Caco-2 (cell line): ENCODE results near the gene BPIFB2. TPM values are rescaled to one million over a fixed set of nuclear protein-coding genes. Genes with fewer than 3 reads are reported as not detected.

Experiments used
- BruUV-seq: library from RNA; stranded (reverse); fragments of 400-500 nt; replicated peaks from 2 replicates; lab custom pipeline; 2021; lab: Mats Ljungman, UMichigan
- CTCF ChIA-PET: fragments of 300-600 bp; sonication (Branson Sonifier 250); formaldehyde crosslinking; loops from one replicate; lab custom pipeline; 2022; ENCODE audit warnings: antibody characterized with exemption; lab: Charles Lee
- POLR2A ChIA-PET: fragments of 300-600 bp; sonication (Branson Sonifier 250); formaldehyde crosslinking; loops from one replicate; lab custom pipeline; 2022; ENCODE audit warnings: antibody characterized with exemption; lab: Charles Lee
- DNase-seq, 2 experiments: peaks; one replicate each; pipeline versions ENCODE4 v3.0.0 to v3.0.0-alpha.2; 2020 to 2022
- H3K27me3 ChIP-seq: replicated peaks from 2 replicates; pipeline ENCODE4 v1.6.0; 2011; ENCODE audit warnings: low read length; ENCODE audit not compliant: control insufficient read depth, insufficient read depth
- H3K36me3 ChIP-seq: 2 replicates; pipeline ENCODE4 v1.5.1; 2011; ENCODE audit warnings: low read length; ENCODE audit not compliant: control insufficient read depth, insufficient read depth
- H3K4me1 ChIP-seq: fragments of 250-450 bp; sonication (Bioruptor Pico); 2 replicates; pipeline ENCODE4 v1.5.1; 2020; ENCODE audit warnings: mild to moderate bottlenecking
- H3K4me3 ChIP-seq: 2 replicates; pipeline ENCODE4 v1.5.1; 2011; ENCODE audit warnings: low read depth, mild to moderate bottlenecking, control low read depth, low read length
- H3K9me3 ChIP-seq: fragments of 250-450 bp; sonication (Bioruptor Pico); 2 replicates; pipeline ENCODE4 v1.5.1; 2020; ENCODE audit warnings: mild to moderate bottlenecking, moderate library complexity
- H3K27ac Mint-ChIP-seq: one replicate; pipeline ENCODE4 v1.8.0; 2022; ENCODE audit warnings: mixed read lengths; ENCODE audit not compliant: unreplicated experiment
- H3K27me3 Mint-ChIP-seq: one replicate; pipeline ENCODE4 v1.8.0; 2022; ENCODE audit warnings: mixed read lengths; ENCODE audit not compliant: insufficient read depth, unreplicated experiment
- H3K36me3 Mint-ChIP-seq: one replicate; pipeline ENCODE4 v1.8.0; 2022; ENCODE audit warnings: mild to moderate bottlenecking, mixed read lengths; ENCODE audit not compliant: insufficient read depth, unreplicated experiment
- H3K4me1 Mint-ChIP-seq: one replicate; pipeline ENCODE4 v1.8.0; 2022; ENCODE audit warnings: low read depth, mixed read lengths; ENCODE audit not compliant: unreplicated experiment
- H3K4me3 Mint-ChIP-seq: one replicate; pipeline ENCODE4 v1.8.0; 2022; ENCODE audit warnings: mild to moderate bottlenecking, moderate library complexity, mixed read lengths; ENCODE audit not compliant: unreplicated experiment
- H3K9me3 Mint-ChIP-seq: one replicate; pipeline ENCODE4 v1.8.0; 2022; ENCODE audit warnings: mixed read lengths; ENCODE audit not compliant: unreplicated experiment
- CTCF ChIP-seq, 2 experiments: fragments of 200-600 bp in 1 of 2; IDR thresholded peaks; 1 replicate in 1 of 2; 2 replicates in 1 of 2; pipeline versions ENCODE4 v1.5.1 to v1.8.0; 2011 to 2022; ENCODE audit warnings: antibody characterized with exemption in 1 of 2, control low read depth in 1 of 2, inconsistent platforms in 1 of 2, low read depth in 1 of 2, low read length in 1 of 2, mild to moderate bottlenecking in 1 of 2, moderate library complexity in 1 of 2; ENCODE audit not compliant: insufficient read depth in 1 of 2, severe bottlenecking in 1 of 2, unreplicated experiment in 1 of 2
- intact Hi-C: fragments of 100-400 bp; cut with micrococcal nuclease; formaldehyde crosslinking; loops from one replicate; pipeline ENCODE4 v1.10.0; 2022; ENCODE audit not compliant: unreplicated experiment
- total RNA-seq: library from RNA; stranded (reverse); gene quantifications from 2 replicates; pipeline ENCODE4 v1.2.3, GENCODE V29; 2022

The BPIFB2 gene
- total RNA-seq, 1 experiment from 2014 or later = not detected

- no peaks in the 10 kb centered on the region for H3K27me3 ChIP-seq
- no TSS peak for BruUV-seq
- no peaks in the 10 kb centered on the region for H3K36me3 ChIP-seq
- POLR2A ChIA-PET = no interaction called here
- CTCF ChIA-PET = no interaction called here
- H3K27me3 Mint-ChIP-seq = peaks cover 24% of the 10 kb centered on the region
- TF ChIP-seq CTCF (IDR thresholded peaks at IDR 0.05; ENCODE audit: insufficient read depth in 1 of 2, low read depth in 1 of 2, low read length in 1 of 2, severe bottlenecking in 1 of 2, unreplicated experiment in 1 of 2) = no peak
- DNase-seq = no peak
- H3K9me3 Mint-ChIP-seq = peaks cover 10% of the 10 kb centered on the region
- H3K9me3 ChIP-seq = peaks cover 10% of the 10 kb centered on the region; the same call in 1 of the 2 replicates
- H3K27ac Mint-ChIP-seq = no peak overlapping the region
- H3K4me1 Mint-ChIP-seq = no peaks in the 10 kb centered on the region
- H3K4me1 ChIP-seq = no peaks in the 10 kb centered on the region
- no peak overlapping the region for H3K4me3 ChIP-seq
- no peak overlapping the region for H3K4me3 Mint-ChIP-seq
- no peaks in the 10 kb centered on the region for H3K36me3 Mint-ChIP-seq
- intact Hi-C loops = no loop called here
These were observed 30.0 kb downstream of the BPIFB2 start for GRCh38 chr20:33037456-33037855.

- Histone ChIP-seq H3K4me1 (no peaks in the 10 kb centered on the region), H3K9me3 (peaks cover 6% of the 10 kb centered on the region; the same call in 1 of the 2 replicates), H3K4me3 (no peak overlapping the region), H3K36me3 (no peaks in the 10 kb centered on the region), H3K27me3 (no peaks in the 10 kb centered on the region)
- POLR2A ChIA-PET = no interaction called here
- Mint-ChIP-seq H3K27ac (no peak overlapping the region), H3K4me1 (no peaks in the 10 kb centered on the region), H3K9me3 (peaks cover 4% of the 10 kb centered on the region), H3K27me3 (peaks cover 19% of the 10 kb centered on the region), H3K4me3 (no peak overlapping the region), H3K36me3 (no peaks in the 10 kb centered on the region)
- no peak for TF ChIP-seq CTCF (IDR thresholded peaks at IDR 0.05; ENCODE audit: insufficient read depth in 1 of 2, low read depth in 1 of 2, low read length in 1 of 2, severe bottlenecking in 1 of 2, unreplicated experiment in 1 of 2)
- no peak for DNase-seq
- CTCF ChIA-PET = no interaction called here
- intact Hi-C loops = no loop called here
- BruUV-seq = no TSS peak
These were observed 30.7 kb downstream of the BPIFB2 start for GRCh38 chr20:33038243-33038642.

GRCh38 chr20:33042430-33042829 lies 34.9 kb downstream of the BPIFB2 start:
- no peak for DNase-seq
- TF ChIP-seq CTCF (IDR thresholded peaks at IDR 0.05; ENCODE audit: insufficient read depth in 1 of 2, low read depth in 1 of 2, low read length in 1 of 2, severe bottlenecking in 1 of 2, unreplicated experiment in 1 of 2) = no peak

More at GRCh38 chr20:33042430-33042829, 34.9 kb downstream of the BPIFB2 start:
- Mint-ChIP-seq H3K4me1 (no peaks in the 10 kb centered on the region), H3K27ac (no peak overlapping the region), H3K4me3 (no peak overlapping the region), H3K9me3 (peaks cover 34% of the 10 kb centered on the region), H3K36me3 (no peaks in the 10 kb centered on the region), H3K27me3 (peaks cover 14% of the 10 kb centered on the region)
- no peaks in the 10 kb centered on the region for H3K27me3 ChIP-seq
- peaks cover 31% of the 10 kb centered on the region for H3K9me3 ChIP-seq
- ChIA-PET CTCF (no interaction called here), POLR2A (no interaction called here)
- BruUV-seq = no TSS peak
- intact Hi-C loops = no loop called here
- no peaks in the 10 kb centered on the region for H3K4me1 ChIP-seq
- no peak overlapping the region for H3K4me3 ChIP-seq
- no peaks in the 10 kb centered on the region for H3K36me3 ChIP-seq
